Measurements from ENCODE around the gene MAP3K5. TPM values are rescaled to one million over a fixed set of nuclear protein-coding genes. Genes with fewer than 3 reads are reported as not detected.

The MAP3K5 gene
- total and polyA plus RNA-seq, 9 of the 15 experiments (the other 6 are each of a cell fraction or from before 2014, with no cell fraction given) = 2.2 to 13.0 (median 9.9) TPM

DNA sequence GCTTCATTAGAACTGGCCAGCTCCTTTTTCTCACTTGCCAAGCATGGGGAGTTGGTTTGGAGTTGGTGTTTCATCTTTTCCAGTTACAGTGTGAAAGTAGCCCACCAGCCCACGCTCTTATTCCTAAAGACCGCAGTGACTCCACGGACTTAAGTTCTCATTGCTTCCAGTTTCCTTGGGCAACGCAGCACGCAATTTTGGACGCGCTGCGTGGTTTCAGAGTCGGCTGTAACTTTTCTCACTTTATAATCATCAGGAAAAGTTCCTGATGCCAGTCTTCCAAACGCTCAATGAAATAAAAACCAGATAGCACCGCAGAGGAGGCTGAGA, 29.7 kb upstream of the MAP3K5 start (continued):
- TF ChIP-seq GATA2 (CRISPR knock-in tag; IDR thresholded peaks at IDR 0.05) = no peak
- TF ChIP-seq, protein P1, sequence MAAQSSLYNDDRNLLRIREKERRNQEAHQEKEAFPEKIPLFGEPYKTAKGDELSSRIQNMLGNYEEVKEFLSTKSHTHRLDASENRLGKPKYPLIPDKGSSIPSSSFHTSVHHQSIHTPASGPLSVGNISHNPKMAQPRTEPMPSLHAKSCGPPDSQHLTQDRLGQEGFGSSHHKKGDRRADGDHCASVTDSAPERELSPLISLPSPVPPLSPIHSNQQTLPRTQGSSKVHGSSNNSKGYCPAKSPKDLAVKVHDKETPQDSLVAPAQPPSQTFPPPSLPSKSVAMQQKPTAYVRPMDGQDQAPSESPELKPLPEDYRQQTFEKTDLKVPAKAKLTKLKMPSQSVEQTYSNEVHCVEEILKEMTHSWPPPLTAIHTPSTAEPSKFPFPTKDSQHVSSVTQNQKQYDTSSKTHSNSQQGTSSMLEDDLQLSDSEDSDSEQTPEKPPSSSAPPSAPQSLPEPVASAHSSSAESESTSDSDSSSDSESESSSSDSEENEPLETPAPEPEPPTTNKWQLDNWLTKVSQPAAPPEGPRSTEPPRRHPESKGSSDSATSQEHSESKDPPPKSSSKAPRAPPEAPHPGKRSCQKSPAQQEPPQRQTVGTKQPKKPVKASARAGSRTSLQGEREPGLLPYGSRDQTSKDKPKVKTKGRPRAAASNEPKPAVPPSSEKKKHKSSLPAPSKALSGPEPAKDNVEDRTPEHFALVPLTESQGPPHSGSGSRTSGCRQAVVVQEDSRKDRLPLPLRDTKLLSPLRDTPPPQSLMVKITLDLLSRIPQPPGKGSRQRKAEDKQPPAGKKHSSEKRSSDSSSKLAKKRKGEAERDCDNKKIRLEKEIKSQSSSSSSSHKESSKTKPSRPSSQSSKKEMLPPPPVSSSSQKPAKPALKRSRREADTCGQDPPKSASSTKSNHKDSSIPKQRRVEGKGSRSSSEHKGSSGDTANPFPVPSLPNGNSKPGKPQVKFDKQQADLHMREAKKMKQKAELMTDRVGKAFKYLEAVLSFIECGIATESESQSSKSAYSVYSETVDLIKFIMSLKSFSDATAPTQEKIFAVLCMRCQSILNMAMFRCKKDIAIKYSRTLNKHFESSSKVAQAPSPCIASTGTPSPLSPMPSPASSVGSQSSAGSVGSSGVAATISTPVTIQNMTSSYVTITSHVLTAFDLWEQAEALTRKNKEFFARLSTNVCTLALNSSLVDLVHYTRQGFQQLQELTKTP (IDR thresholded peaks at IDR 0.05; ENCODE audit: low read depth in 1 of 2, partially characterized antibody in 2 of 2) = no peak
- TF ChIP-seq, protein P2, sequence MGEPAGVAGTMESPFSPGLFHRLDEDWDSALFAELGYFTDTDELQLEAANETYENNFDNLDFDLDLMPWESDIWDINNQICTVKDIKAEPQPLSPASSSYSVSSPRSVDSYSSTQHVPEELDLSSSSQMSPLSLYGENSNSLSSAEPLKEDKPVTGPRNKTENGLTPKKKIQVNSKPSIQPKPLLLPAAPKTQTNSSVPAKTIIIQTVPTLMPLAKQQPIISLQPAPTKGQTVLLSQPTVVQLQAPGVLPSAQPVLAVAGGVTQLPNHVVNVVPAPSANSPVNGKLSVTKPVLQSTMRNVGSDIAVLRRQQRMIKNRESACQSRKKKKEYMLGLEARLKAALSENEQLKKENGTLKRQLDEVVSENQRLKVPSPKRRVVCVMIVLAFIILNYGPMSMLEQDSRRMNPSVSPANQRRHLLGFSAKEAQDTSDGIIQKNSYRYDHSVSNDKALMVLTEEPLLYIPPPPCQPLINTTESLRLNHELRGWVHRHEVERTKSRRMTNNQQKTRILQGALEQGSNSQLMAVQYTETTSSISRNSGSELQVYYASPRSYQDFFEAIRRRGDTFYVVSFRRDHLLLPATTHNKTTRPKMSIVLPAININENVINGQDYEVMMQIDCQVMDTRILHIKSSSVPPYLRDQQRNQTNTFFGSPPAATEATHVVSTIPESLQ (CRISPR knock-in tag; IDR thresholded peaks at IDR 0.05) = no peak
- no peak for TF ChIP-seq HIVEP1 (CRISPR knock-in tag; IDR thresholded peaks at IDR 0.05)
- TF ChIP-seq, protein P3, sequence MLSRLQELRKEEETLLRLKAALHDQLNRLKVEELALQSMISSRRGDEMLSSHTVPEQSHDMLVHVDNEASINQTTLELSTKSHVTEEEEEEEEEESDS (CRISPR knock-in tag; IDR thresholded peaks at IDR 0.05) = no peak
- TF ChIP-seq RFX1 (IDR thresholded peaks at IDR 0.05) = peak; percentile 48
- no peak for TF ChIP-seq ZNF79 (CRISPR knock-in tag; IDR thresholded peaks at IDR 0.05; ENCODE audit: low read depth)
- no peak for TF ChIP-seq ELK3 (CRISPR knock-in tag; IDR thresholded peaks at IDR 0.05)
- TF ChIP-seq PRPF4 (IDR thresholded peaks at IDR 0.05; ENCODE audit: insufficient read depth, low read depth, low read length, poor library complexity, severe bottlenecking) = no peak
- TF ChIP-seq ZKSCAN1 (IDR thresholded peaks at IDR 0.05; ENCODE audit: low read depth, low read length) = no peak
- TF ChIP-seq SP2 (IDR thresholded peaks at IDR 0.05; ENCODE audit: extremely low read depth, low read depth, low read length, poor library complexity, severe bottlenecking) = no peak
- peak; percentile 33; the same call in 1 of the 2 replicates for TF ChIP-seq SMARCE1 (IDR thresholded peaks at IDR 0.05)
- TF ChIP-seq ZNF589 (CRISPR knock-in tag; IDR thresholded peaks at IDR 0.05; ENCODE audit: low read depth) = peak; percentile 77; the same call in 1 of the 2 replicates
- TF ChIP-seq, protein P4, sequence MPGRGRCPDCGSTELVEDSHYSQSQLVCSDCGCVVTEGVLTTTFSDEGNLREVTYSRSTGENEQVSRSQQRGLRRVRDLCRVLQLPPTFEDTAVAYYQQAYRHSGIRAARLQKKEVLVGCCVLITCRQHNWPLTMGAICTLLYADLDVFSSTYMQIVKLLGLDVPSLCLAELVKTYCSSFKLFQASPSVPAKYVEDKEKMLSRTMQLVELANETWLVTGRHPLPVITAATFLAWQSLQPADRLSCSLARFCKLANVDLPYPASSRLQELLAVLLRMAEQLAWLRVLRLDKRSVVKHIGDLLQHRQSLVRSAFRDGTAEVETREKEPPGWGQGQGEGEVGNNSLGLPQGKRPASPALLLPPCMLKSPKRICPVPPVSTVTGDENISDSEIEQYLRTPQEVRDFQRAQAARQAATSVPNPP (IDR thresholded peaks at IDR 0.05; ENCODE audit: borderline replicate concordance, insufficient read depth, insufficient read length) = no peak
- no peak for TF ChIP-seq BCL6 (CRISPR knock-in tag; IDR thresholded peaks at IDR 0.05)
- no peak for TF ChIP-seq ETS2 (tag; IDR thresholded peaks at IDR 0.05; ENCODE audit: borderline replicate concordance, poor library complexity, severe bottlenecking)
- no peak for TF ChIP-seq ZNF175 (CRISPR knock-in tag; IDR thresholded peaks at IDR 0.05; ENCODE audit: low read depth)
- TF ChIP-seq BRD9 (IDR thresholded peaks at IDR 0.05; ENCODE audit: low read depth, partially characterized antibody) = peak; percentile 67
- TF ChIP-seq MCM2 (IDR thresholded peaks at IDR 0.05; ENCODE audit: low read depth) = no peak
- TF ChIP-seq DDX20 (tag; IDR thresholded peaks at IDR 0.05; ENCODE audit: low read depth) = no peak
- TF ChIP-seq GTF2F1 (IDR thresholded peaks at IDR 0.05; ENCODE audit: low read depth, low read length) = no peak
- no peak for TF ChIP-seq CREBBP (IDR thresholded peaks at IDR 0.05; ENCODE audit: low read depth, low read length)
